Heart left ventricle (tissue), 16 donors: ENCODE data around the gene PPP1R8. TPM values are rescaled to one million over a fixed set of nuclear protein-coding genes. Genes with fewer than 3 reads are reported as not detected.
A peak's percentile ranks its signal among the peaks of the same experiment; 100 is the strongest.

Experiments
- ATAC-seq, 4 donors: fragments of 200-7000 bp; cut with Tn5 transposase; one replicate each; pipeline ENCODE4 v1.9.1; 2020 to 2022; ENCODE audit warnings: moderate library complexity in 4 of 4, mild to moderate bottlenecking in 3 of 4, moderate number of reproducible peaks in 1 of 4
- DNase-seq, 5 donors: peaks; one replicate each; pipeline ENCODE4 v3.0.0-alpha.2; 2020
- H3K27ac ChIP-seq, 12 donors: fragments of 200-600 bp; sonication (generic) in 4 of 12; one replicate each; pipeline versions ENCODE4 v1.5.0 to v1.8.0; 2016 to 2022; ENCODE audit warnings: mild to moderate bottlenecking in 2 of 12
- H3K27me3 ChIP-seq, 9 donors: fragments of 200-600 bp; sonication (generic) in 2 of 9; one replicate each; pipeline versions ENCODE4 v1.5.1 to v1.8.0; 2016 to 2022; ENCODE audit warnings: mild to moderate bottlenecking in 3 of 9
- H3K36me3 ChIP-seq, 9 donors: fragments of 200-600 bp; sonication (generic) in 2 of 9; one replicate each; pipeline versions ENCODE4 v1.5.0 to v1.8.0; 2018 to 2022; ENCODE audit warnings: mild to moderate bottlenecking in 2 of 9
- H3K4me1 ChIP-seq, 12 donors: fragments of 200-600 bp; sonication (generic) in 4 of 12; one replicate each; pipeline versions ENCODE4 v1.5.0 to v1.8.0; 2016 to 2022; ENCODE audit warnings: mild to moderate bottlenecking in 3 of 12
- H3K4me3 ChIP-seq, 12 donors: fragments of 200-600 bp; sonication (generic) in 4 of 12; one replicate each; pipeline versions ENCODE4 v1.5.0 to v1.8.0; 2017 to 2022; ENCODE audit warnings: mild to moderate bottlenecking in 9 of 12, moderate library complexity in 4 of 12
- H3K9me3 ChIP-seq, 12 donors: fragments of 200-600 bp; sonication (generic) in 4 of 12; one replicate each; pipeline versions ENCODE4 v1.5.0 to v1.8.0; 2016 to 2022; ENCODE audit warnings: mild to moderate bottlenecking in 1 of 12
- CTCF ChIP-seq, 12 donors: fragments of 200-600 bp; sonication (generic) in 4 of 12; IDR thresholded peaks; one replicate each; pipeline versions ENCODE4 v1.5.0 to v1.8.0; 2018 to 2022; ENCODE audit warnings: antibody characterized with exemption in 12 of 12, mild to moderate bottlenecking in 5 of 12
- POLR2A ChIP-seq, 2 donors: fragments of 450-650 bp; IDR thresholded peaks; one replicate each; pipeline ENCODE4 v1.6.1; 2017; ENCODE audit warnings: antibody characterized with exemption in 2 of 2, mild to moderate bottlenecking in 2 of 2, moderate library complexity in 2 of 2
- WGBS, 4 donors: extraction: QIAGEN DNeasy Blood & Tissue Kit in 2 of 4; methylation state at CpG; one replicate each; pipeline versions ENCODE4 v1.1.5 to v1.1.7; 2013 to 2018; 5-methylcytosine and 5-hydroxymethylcytosine counted together
- intact Hi-C, 10 donors: fragments of 100-400 bp; cut with DNase I; formaldehyde crosslinking; loops; one replicate each; pipeline versions ENCODE4 v1.11.1 to v1.14.2; 2022
- polyA plus RNA-seq, 2 donors: library from polyadenylated mRNA; stranded (reverse); fragments of 200-250 nt; gene quantifications; one replicate each; pipeline ENCODE4 v1.2.3, GENCODE V29; 2013
- total RNA-seq, 9 donors: library from RNA; depleted of rRNA in 2 of 9; stranded (reverse); fragments of >200 nt in 2 of 9; fragmentation: NEBNext Ultra II Directional in 3 of 9; extraction: Animal tissue kit (Norgen Biotek cat#: 25700) in 3 of 9; gene quantifications; one replicate each; pipeline versions ENCODE4 v1.1.0 to v1.2.4, GENCODE V29; 2016 to 2023
- donor health status: ischemic (EF 13 %, LVEDD 7.1; RV severe dilation, severe dysfunction).
- donor health status: healthy with polysubstance abuse.
- donor health status: DM: no; HTN: yes; CAD: no.
- donor health status: DM: no; HTN: no; CAD: no.
- donor health status: ischemic (EF 25% LVEDD 6.9; RV normal size, moderate dysfunction).
- donor health status: ischemic (EF 25% LVEDD 5.7; RV mildly dilated, moderate dysfunction).
- donor health status: healthy.
- donor health status: DM: yes; HTN: yes; CAD: no.
- donor health status: ischemic (EF 35%, LVEDD 5.7; RV mildly dilated, moderate dysfunction).
- donor health status: nonischemic (EF 11% LVEDD 7.7; RV severe dilation, severe dysfunction).
- donor health status: DM: yes; HTN: yes; CAD: no.
- donor health status: PGD.
- donor health status: ischemic (EF 29% LVEDD 5.4; RV normal size, mild dysfunction).
- donor health status: nonischemic (EF 23%, LVEDD 6.1; RV moderate dilation, normal function).

The PPP1R8 gene
- total and polyA plus RNA-seq, 11 donors = 13.3 to 32.9 (median 25.1) TPM

- Histone ChIP-seq H3K27ac (peak overlapping the region in 5 of 12 donors; percentile 25 to 97 (median 76)), H3K36me3 (peaks cover 0 to 78% (median 35%) of the 10 kb centered on the region in 9 donors)
- intact Hi-C loops = no loop called here
Measured at GRCh38 chr1:27887215-27888021, 56.8 kb downstream of the PPP1R8 start.

GRCh38 chr1:27889506-27889905, 58.9 kb downstream of the PPP1R8 start:
- no peak for ATAC-seq
- 87 to 94% (median 90%) methylated on average over 3 of the region's 3 CpGs for WGBS, 4 donors
- H3K36me3 ChIP-seq = peaks cover 0 to 78% (median 56%) of the 10 kb centered on the region in 9 donors
- H3K4me1 ChIP-seq = peaks cover 0 to 84% (median 0%) of the 10 kb centered on the region in 12 donors
- intact Hi-C loops = no loop called here
- no peaks in the 10 kb centered on the region for H3K9me3 ChIP-seq
- TF ChIP-seq CTCF (IDR thresholded peaks at IDR 0.05) (no peak), POLR2A (IDR thresholded peaks at IDR 0.05) (no peak)
- H3K4me3 ChIP-seq = no peak overlapping the region
- H3K27me3 ChIP-seq = no peaks in the 10 kb centered on the region
- DNase-seq = no peak
- H3K27ac ChIP-seq = peak overlapping the region in 3 of 12 donors; percentile 19 to 97 (median 51)

More at GRCh38 chr1:27887215-27888021, 56.8 kb downstream of the PPP1R8 start:
- DNase-seq = no peak
- H3K4me1 ChIP-seq = peaks cover 0 to 98% (median 0%) of the 10 kb centered on the region in 12 donors
- 70 to 86% (median 80%) methylated on average over 8 of the region's 8 CpGs for WGBS, 4 donors
- no peaks in the 10 kb centered on the region for H3K9me3 ChIP-seq
- no peak for TF ChIP-seq POLR2A (IDR thresholded peaks at IDR 0.05)
- TF ChIP-seq CTCF (IDR thresholded peaks at IDR 0.05) = no peak
- H3K27me3 ChIP-seq = no peaks in the 10 kb centered on the region
- peak in 1 of 4 donors; percentile 2 for ATAC-seq
- H3K4me3 ChIP-seq = peak overlapping the region in 1 of 12 donors; percentile 43

GRCh38 chr1:27891196-27891889, 60.8 kb downstream of the PPP1R8 start:
- intact Hi-C loops = no loop called here

More at GRCh38 chr1:27891196-27891889, 60.8 kb downstream of the PPP1R8 start:
- ATAC-seq (peak; percentile 30 to 71 (median 56)), DNase-seq (peak in 1 of 5 donors; percentile 36)
- H3K27me3 ChIP-seq = no peaks in the 10 kb centered on the region
- no peak for TF ChIP-seq CTCF (IDR thresholded peaks at IDR 0.05)
- TF ChIP-seq POLR2A (IDR thresholded peaks at IDR 0.05) = no peak
- H3K9me3 ChIP-seq = no peaks in the 10 kb centered on the region
- peaks cover 0 to 68% (median 0%) of the 10 kb centered on the region in 12 donors for H3K4me1 ChIP-seq
- H3K4me3 ChIP-seq = no peak overlapping the region
- H3K36me3 ChIP-seq = peaks cover 0 to 90% (median 74%) of the 10 kb centered on the region in 9 donors
- WGBS, 4 donors = 80 to 86% (median 83%) methylated on average over 7 of the region's 7 CpGs
- H3K27ac ChIP-seq = peak overlapping the region in 9 of 12 donors; percentile 11 to 97 (median 54)
